HCT116 (cell line): ENCODE measurements around the gene ATP8A2. TPM values are rescaled to one million over a fixed set of nuclear protein-coding genes. Genes with fewer than 3 reads are reported as not detected.

Source experiments
- ATAC-seq: fragments of 200-7000 bp; cut with Tn5 transposase; 2 replicates; pipeline ENCODE4 v1.9.1; 2020; ENCODE audit warnings: mild to moderate bottlenecking, moderate library complexity
- BruUV-seq: library from RNA; stranded (reverse); fragments of 400-500 nt; replicated peaks from 2 replicates; lab custom pipeline; 2021; lab: Mats Ljungman, UMichigan
- CTCF ChIA-PET: fragments of 300-600 bp; sonication (Branson Sonifier 250); formaldehyde crosslinking; loops from one replicate; lab custom pipeline; 2021; ENCODE audit warnings: antibody characterized with exemption; lab: Charles Lee
- POLR2A ChIA-PET: fragments of 300-600, 350-600 bp; sonication (Branson Sonifier 250); formaldehyde crosslinking; loops from one replicate; lab custom pipeline; 2021; ENCODE audit warnings: antibody characterized with exemption; lab: Charles Lee
- RAD21 ChIA-PET, 2 experiments: fragments of 300-600 bp; sonication (Branson Sonifier 250); formaldehyde crosslinking; loops; one replicate each; lab custom pipeline; 2023; ENCODE audit warnings: low total read pairs in 2 of 2; ENCODE audit not compliant: uncharacterized antibody in 2 of 2, unreplicated experiment in 2 of 2, low non-redundant PET in 1 of 2; lab: Charles Lee
- DNase-seq: peaks from one replicate; pipeline ENCODE4 v3.0.0-alpha.2; 2010; ENCODE audit warnings: low read depth, low spot score
- H2AFZ ChIP-seq: fragments of 200-600 bp; shearing (Covaris generic), sonication (generic); 2 replicates; pipeline ENCODE4 v1.6.1; 2017; ENCODE audit warnings: low read depth, mixed run types, mixed read lengths, antibody characterized with exemption, low read length; ENCODE audit not compliant: poor library complexity, severe bottlenecking
- H3K27ac ChIP-seq: 2 replicates; pipeline ENCODE4 v1.5.1; 2012; ENCODE audit warnings: low read depth, low read length
- H3K27me3 ChIP-seq: fragments of 200-600 bp; sonication (generic); 2 replicates; pipeline ENCODE4 v1.6.1; 2016; ENCODE audit warnings: mixed run types, low read length, mixed read lengths; ENCODE audit not compliant: insufficient read depth
- H3K36me3 ChIP-seq, 2 experiments: fragments of 200-500 bp in 1 of 2; fragments of 200-600 bp in 1 of 2; sonication (Bioruptor generic) in 1 of 2; sonication (generic) in 1 of 2; 2 replicates each; pipeline versions ENCODE4 v1.5.1 to v1.6.1; 2014 to 2016; ENCODE audit warnings: low read length in 2 of 2, inconsistent platforms in 1 of 2, mixed read lengths in 1 of 2, mixed run types in 1 of 2; ENCODE audit not compliant: insufficient read depth in 2 of 2, control insufficient read depth in 1 of 2
- H3K4me1 ChIP-seq, 2 experiments: fragments of 200-600 bp in 1 of 2; sonication (generic) in 1 of 2; 2 replicates each; pipeline versions ENCODE4 v1.5.1 to v1.6.1; 2012 to 2017; ENCODE audit warnings: low read length in 2 of 2, inconsistent platforms in 1 of 2, mild to moderate bottlenecking in 1 of 2, mixed read lengths in 1 of 2, mixed run types in 1 of 2, moderate library complexity in 1 of 2; ENCODE audit not compliant: insufficient read depth in 2 of 2, control insufficient read depth in 1 of 2
- H3K4me2 ChIP-seq: fragments of 200-600 bp; sonication (generic); 2 replicates; pipeline ENCODE4 v1.6.1; 2017; ENCODE audit warnings: mixed run types, low read length, mixed read lengths
- H3K4me3 ChIP-seq, 2 experiments: fragments of 200-600 bp in 1 of 2; sonication (generic) in 1 of 2; replicated peaks in 1 of 2; 2 replicates each; pipeline ENCODE4 v1.5.1; 2011 to 2016; ENCODE audit warnings: low read length in 2 of 2, control low read depth in 1 of 2, low read depth in 1 of 2, mild to moderate bottlenecking in 1 of 2, mixed read lengths in 1 of 2, mixed run types in 1 of 2
- H3K79me2 ChIP-seq: fragments of 200-600 bp; sonication (generic); 2 replicates; pipeline ENCODE4 v1.6.1; 2017; ENCODE audit warnings: mild to moderate bottlenecking, mixed run types, low read length, moderate library complexity, mixed read lengths; ENCODE audit not compliant: insufficient read depth
- H3K9ac ChIP-seq: fragments of 200-600 bp; sonication (generic); 2 replicates; pipeline ENCODE4 v1.6.1; 2016; ENCODE audit warnings: low read length, mixed read lengths
- H3K9me2 ChIP-seq: fragments of 200-600 bp; sonication (generic), shearing (Covaris generic); 2 replicates; pipeline ENCODE4 v1.6.1; 2017; ENCODE audit warnings: mixed run types, mild to moderate bottlenecking, moderate library complexity; ENCODE audit not compliant: insufficient read depth
- H3K9me3 ChIP-seq, 2 experiments: fragments of 200-500 bp in 1 of 2; fragments of 200-600 bp in 1 of 2; sonication (Bioruptor generic) in 1 of 2; sonication (generic) in 1 of 2; 2 replicates each; pipeline ENCODE4 v1.6.1; 2014 to 2017; ENCODE audit warnings: low read length in 2 of 2, mixed read lengths in 2 of 2, inconsistent platforms in 1 of 2, low read depth in 1 of 2, mild to moderate bottlenecking in 1 of 2, mixed run types in 1 of 2, moderate library complexity in 1 of 2; ENCODE audit not compliant: control insufficient read depth in 1 of 2, insufficient read depth in 1 of 2
- H4K20me1 ChIP-seq: fragments of 200-600 bp; sonication (generic), shearing (Covaris generic); 2 replicates; pipeline ENCODE4 v1.6.1; 2017; ENCODE audit warnings: mixed run types, mild to moderate bottlenecking, moderate library complexity; ENCODE audit not compliant: insufficient read depth
- EGR1 ChIP-seq: IDR thresholded peaks from 2 replicates; pipeline ENCODE4 v1.6.1; 2012; ENCODE audit warnings: low read depth
- EZH2 ChIP-seq: fragments of 200-600 bp; sonication (generic); IDR thresholded peaks from 2 replicates; pipeline ENCODE4 v1.6.1; 2017; ENCODE audit warnings: antibody characterized with exemption, mixed run types
- EZH2phosphoT487 ChIP-seq: fragments of 200-600 bp; IDR thresholded peaks from 2 replicates; pipeline ENCODE4 v1.6.1; 2018; ENCODE audit warnings: antibody characterized with exemption, borderline replicate concordance
- FOSL1 ChIP-seq: IDR thresholded peaks from 2 replicates; pipeline ENCODE4 v1.6.1; 2012; ENCODE audit warnings: low read depth
- JUND ChIP-seq: IDR thresholded peaks from 2 replicates; pipeline ENCODE4 v1.6.1; 2012
- POLR2A ChIP-seq: IDR thresholded peaks from 2 replicates; pipeline ENCODE4 v1.7.0; 2011; ENCODE audit warnings: borderline replicate concordance; ENCODE audit not compliant: insufficient read depth, insufficient read length; ENCODE audit errors: extremely low read depth
- RAD21 ChIP-seq: IDR thresholded peaks from 2 replicates; pipeline ENCODE4 v1.6.1; 2012; ENCODE audit warnings: low read depth, mild to moderate bottlenecking
- SP1 ChIP-seq: IDR thresholded peaks from 2 replicates; pipeline ENCODE4 v1.6.1; 2012; ENCODE audit warnings: low read depth
- TCF7L2 ChIP-seq: IDR thresholded peaks from 2 replicates; pipeline ENCODE4 v1.7.0; 2011; ENCODE audit warnings: borderline replicate concordance, inconsistent platforms; ENCODE audit not compliant: insufficient read depth, insufficient read length; ENCODE audit errors: extremely low read depth
- YY1 ChIP-seq: IDR thresholded peaks from 2 replicates; pipeline ENCODE4 v1.6.1; 2011; ENCODE audit warnings: low read length, low read depth, moderate library complexity, mild to moderate bottlenecking; ENCODE audit not compliant: insufficient replicate concordance; ENCODE audit errors: extremely low read depth
- ZFX ChIP-seq: fragments of 450-650 bp; IDR thresholded peaks from 2 replicates; pipeline ENCODE4 v1.6.1; 2017
- ZNF274 ChIP-seq: fragments of 200-500 bp; sonication (Bioruptor generic); IDR thresholded peaks from 2 replicates; pipeline ENCODE4 v1.6.1; 2014; ENCODE audit warnings: mild to moderate bottlenecking, low read depth, low read length, inconsistent platforms
- intact Hi-C: fragments of 100-400 bp; cut with micrococcal nuclease; formaldehyde crosslinking; loops from 2 replicates; pipeline ENCODE4 v1.10.0; 2022
- total RNA-seq: library from RNA; stranded (reverse); gene quantifications from one replicate; pipeline ENCODE4 v1.2.1, GENCODE V29; 2021; ENCODE audit not compliant: unreplicated experiment
- TF ChIP-seq, protein P1 (sequence below): IDR thresholded peaks from 2 replicates; pipeline ENCODE4 v1.6.1; 2012
- TF ChIP-seq, protein P2 (sequence below): IDR thresholded peaks from 2 replicates; pipeline ENCODE4 v1.6.1; 2012; ENCODE audit warnings: low read depth

ATP8A2 gene
- total RNA-seq, 1 experiment from 2014 or later: not detected

DNA sequence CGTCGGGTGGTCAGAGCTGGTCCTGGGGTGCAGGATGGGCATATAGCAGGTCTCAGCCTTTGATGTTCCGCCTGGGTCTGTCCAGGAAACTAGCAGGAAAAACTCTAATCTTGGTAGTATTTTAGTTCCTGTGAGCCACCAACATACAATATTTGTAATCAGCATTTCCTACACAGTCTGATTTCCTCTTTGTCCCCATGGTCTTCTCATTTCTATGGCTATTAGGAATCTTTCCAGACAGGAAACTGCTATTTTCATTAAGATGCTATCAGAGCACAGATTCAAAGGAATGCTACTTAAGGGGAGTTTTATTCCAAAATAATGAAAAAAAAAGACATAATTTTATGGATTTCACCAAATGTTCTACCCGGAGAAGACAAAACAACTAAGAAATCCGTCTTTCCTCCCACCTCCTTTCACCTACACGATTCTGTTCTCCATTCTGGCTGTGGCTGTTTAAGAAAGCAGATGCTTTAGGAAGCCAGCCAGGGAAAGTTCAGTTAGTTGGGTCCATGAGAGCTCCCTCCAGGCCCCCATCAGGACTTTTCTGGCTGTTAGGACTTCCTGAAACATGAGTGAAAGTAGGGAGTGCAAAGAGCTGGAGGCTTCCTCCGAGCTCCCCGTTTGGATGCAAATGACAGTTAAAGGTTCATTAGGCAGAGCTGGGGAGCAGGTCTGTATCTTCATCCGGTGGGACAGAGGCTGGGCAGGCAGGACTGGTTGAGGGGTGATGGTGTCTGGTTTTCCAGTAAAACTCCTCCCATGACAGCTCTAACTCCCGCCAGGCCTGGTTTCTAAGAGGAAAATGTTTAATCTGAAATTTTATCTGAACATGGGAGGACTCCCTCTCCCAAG is 643.7 kb downstream of the ATP8A2 start:
- Histone ChIP-seq H3K9me2 (no peaks in the 10 kb centered on the region), H3K4me3 (no peak overlapping the region), H3K9me3 (no peaks in the 10 kb centered on the region), H4K20me1 (no peaks in the 10 kb centered on the region), H3K9ac (no peak overlapping the region), H3K79me2 (no peaks in the 10 kb centered on the region), H3K4me1 (no peaks in the 10 kb centered on the region), H3K27me3 (peaks cover 58% of the 10 kb centered on the region), H3K27ac (no peak overlapping the region), H2AFZ (no peak overlapping the region), H3K4me2 (no peak overlapping the region), H3K36me3 (no peaks in the 10 kb centered on the region)
- ATAC-seq (no peak), DNase-seq (no peak)
- BruUV-seq: no TSS peak
- intact Hi-C loops: no loop called here
- POLR2A ChIA-PET: no interaction called here
- RAD21 ChIA-PET: no interaction called here
- CTCF ChIA-PET: no interaction called here
- TF ChIP-seq YY1 (no peak), TCF7L2 (no peak), FOSL1 (no peak), EGR1 (no peak), EZH2phosphoT487 (no peak), ZFX (no peak), EZH2 (no peak), POLR2A (no peak), JUND (no peak), RAD21 (no peak), ZNF274 (no peak), SP1 (no peak)
- TF ChIP-seq, protein P1, sequence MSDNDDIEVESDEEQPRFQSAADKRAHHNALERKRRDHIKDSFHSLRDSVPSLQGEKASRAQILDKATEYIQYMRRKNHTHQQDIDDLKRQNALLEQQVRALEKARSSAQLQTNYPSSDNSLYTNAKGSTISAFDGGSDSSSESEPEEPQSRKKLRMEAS: no peak
- TF ChIP-seq, protein P2, sequence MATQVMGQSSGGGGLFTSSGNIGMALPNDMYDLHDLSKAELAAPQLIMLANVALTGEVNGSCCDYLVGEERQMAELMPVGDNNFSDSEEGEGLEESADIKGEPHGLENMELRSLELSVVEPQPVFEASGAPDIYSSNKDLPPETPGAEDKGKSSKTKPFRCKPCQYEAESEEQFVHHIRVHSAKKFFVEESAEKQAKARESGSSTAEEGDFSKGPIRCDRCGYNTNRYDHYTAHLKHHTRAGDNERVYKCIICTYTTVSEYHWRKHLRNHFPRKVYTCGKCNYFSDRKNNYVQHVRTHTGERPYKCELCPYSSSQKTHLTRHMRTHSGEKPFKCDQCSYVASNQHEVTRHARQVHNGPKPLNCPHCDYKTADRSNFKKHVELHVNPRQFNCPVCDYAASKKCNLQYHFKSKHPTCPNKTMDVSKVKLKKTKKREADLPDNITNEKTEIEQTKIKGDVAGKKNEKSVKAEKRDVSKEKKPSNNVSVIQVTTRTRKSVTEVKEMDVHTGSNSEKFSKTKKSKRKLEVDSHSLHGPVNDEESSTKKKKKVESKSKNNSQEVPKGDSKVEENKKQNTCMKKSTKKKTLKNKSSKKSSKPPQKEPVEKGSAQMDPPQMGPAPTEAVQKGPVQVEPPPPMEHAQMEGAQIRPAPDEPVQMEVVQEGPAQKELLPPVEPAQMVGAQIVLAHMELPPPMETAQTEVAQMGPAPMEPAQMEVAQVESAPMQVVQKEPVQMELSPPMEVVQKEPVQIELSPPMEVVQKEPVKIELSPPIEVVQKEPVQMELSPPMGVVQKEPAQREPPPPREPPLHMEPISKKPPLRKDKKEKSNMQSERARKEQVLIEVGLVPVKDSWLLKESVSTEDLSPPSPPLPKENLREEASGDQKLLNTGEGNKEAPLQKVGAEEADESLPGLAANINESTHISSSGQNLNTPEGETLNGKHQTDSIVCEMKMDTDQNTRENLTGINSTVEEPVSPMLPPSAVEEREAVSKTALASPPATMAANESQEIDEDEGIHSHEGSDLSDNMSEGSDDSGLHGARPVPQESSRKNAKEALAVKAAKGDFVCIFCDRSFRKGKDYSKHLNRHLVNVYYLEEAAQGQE: no peak
